ENCODE data around the gene ERICH6. TPM values are rescaled to one million over a fixed set of nuclear protein-coding genes. Genes with fewer than 3 reads are reported as not detected.
A peak's percentile ranks its signal among the peaks of the same experiment; 100 is the strongest.

Gene ERICH6
- total RNA-seq, 2 donors from 2014 or later = 0.26 TPM; not detected in 1

GRCh38 chr3:150741497-150742140, 37.9 kb upstream of the ERICH6 start:
- no peak overlapping the region for H3K27ac ChIP-seq
- no peaks in the 10 kb centered on the region for H3K9me3 ChIP-seq
- H3K4me1 ChIP-seq = peaks cover 65% of the 10 kb centered on the region
- intact Hi-C loops (cut with DNase I) = no loop called here
- H3K4me3 ChIP-seq = no peak overlapping the region
- H3K27me3 ChIP-seq = no peaks in the 10 kb centered on the region
- ATAC-seq (no peak), DNase-seq (no peak)
- 44 to 60% methylated on average over 5 of the region's 5 CpGs for WGBS, 2 donors
- no peaks in the 10 kb centered on the region for H3K36me3 ChIP-seq (replicated peaks in 1 of 2; ENCODE audit: insufficient read depth in 1 of 2, low read depth in 2 of 2)
- TF ChIP-seq CTCF (IDR thresholded peaks at IDR 0.05) (no peak), POLR2A (IDR thresholded peaks at IDR 0.05) (no peak)

- no peak overlapping the region for H3K27ac ChIP-seq
- no peak overlapping the region for H3K4me3 ChIP-seq
- TF ChIP-seq CTCF (IDR thresholded peaks at IDR 0.05) (no peak), POLR2A (IDR thresholded peaks at IDR 0.05) (no peak)
- no peak for DNase-seq
- intact Hi-C loops (cut with DNase I) = no loop called here
- ATAC-seq = no peak
- H3K27me3 ChIP-seq = no peaks in the 10 kb centered on the region
- WGBS, 2 donors = 67 to 71% methylated on average over 12 of the region's 12 CpGs
- H3K36me3 ChIP-seq (replicated peaks in 1 of 2; ENCODE audit: insufficient read depth in 1 of 2, low read depth in 2 of 2) = no peaks in the 10 kb centered on the region
- H3K9me3 ChIP-seq = no peaks in the 10 kb centered on the region
- H3K4me1 ChIP-seq = peaks cover 69% of the 10 kb centered on the region
These were observed 37.2 kb upstream of the ERICH6 start for GRCh38 chr3:150740733-150741496.

GRCh38 chr3:150739877-150740645, 36.3 kb upstream of the ERICH6 start:
- no peaks in the 10 kb centered on the region for H3K9me3 ChIP-seq
- H3K4me3 ChIP-seq = no peak overlapping the region
- peaks cover 62% of the 10 kb centered on the region for H3K4me1 ChIP-seq
- no peaks in the 10 kb centered on the region for H3K36me3 ChIP-seq (replicated peaks in 1 of 2; ENCODE audit: insufficient read depth in 1 of 2, low read depth in 2 of 2)
- DNase-seq (no peak), ATAC-seq (no peak)
- peak overlapping the region in 1 of 4 donors; percentile 72 for H3K27ac ChIP-seq
- WGBS, 2 donors = 71 to 81% methylated on average over 8 of the region's 8 CpGs
- intact Hi-C loops (cut with DNase I) = no loop called here
- TF ChIP-seq POLR2A (IDR thresholded peaks at IDR 0.05) = no peak
- TF ChIP-seq CTCF (IDR thresholded peaks at IDR 0.05) = no peak
- no peaks in the 10 kb centered on the region for H3K27me3 ChIP-seq

- Histone ChIP-seq H3K4me1 (peaks cover 54% of the 10 kb centered on the region), H3K36me3 (replicated peaks in 1 of 2; ENCODE audit: insufficient read depth in 1 of 2, low read depth in 2 of 2) (no peaks in the 10 kb centered on the region), H3K27me3 (no peaks in the 10 kb centered on the region), H3K4me3 (no peak overlapping the region), H3K27ac (peak overlapping the region in 2 of 4 donors; percentile 36 to 72), H3K9me3 (no peaks in the 10 kb centered on the region)
- intact Hi-C loops (cut with DNase I) = no loop called here
- ATAC-seq (no peak), DNase-seq (no peak)
- WGBS, 2 donors = 59 to 62% methylated on average over 7 of the region's 7 CpGs
- TF ChIP-seq CTCF (IDR thresholded peaks at IDR 0.05) = no peak
- no peak for TF ChIP-seq POLR2A (IDR thresholded peaks at IDR 0.05)
These were observed 35.6 kb upstream of the ERICH6 start for GRCh38 chr3:150739200-150739863.

Data from body of pancreas (tissue), 4 donors.